K562 (cell line): ENCODE measurements around the gene RALB. TPM values are rescaled to one million over a fixed set of nuclear protein-coding genes. Genes with fewer than 3 reads are reported as not detected.

Experiments
- ARID1B ChIP-seq: fragments of 450-650 bp; IDR thresholded peaks from 2 replicates; pipeline ENCODE4 v1.6.1; 2016; ENCODE audit warnings: antibody characterized with exemption, mild to moderate bottlenecking, inconsistent platforms
- CBX5 ChIP-seq: IDR thresholded peaks from 2 replicates; pipeline ENCODE4 v1.6.1; 2014; ENCODE audit warnings: low read depth, borderline replicate concordance
- MBD2 ChIP-seq: sonication (generic); IDR thresholded peaks from 2 replicates; pipeline ENCODE4 v1.6.1; 2016; ENCODE audit warnings: low read depth, borderline replicate concordance
- RHOXF2B ChIP-seq: fragments of 250-450 bp; sonication (Bioruptor Pico); conservative IDR thresholded peaks from 2 replicates; pipeline ENCODE4 v1.5.1; 2021
- TOE1 ChIP-seq, 2 experiments: fragments of 450-650 bp in 1 of 2; sonication (generic) in 1 of 2; formaldehyde crosslinking in 1 of 2; IDR thresholded peaks; 2 replicates each; pipeline versions ENCODE4 v1.7.1 to v1.8.0; 2016 to 2022; ENCODE audit warnings: borderline replicate concordance in 2 of 2, mild to moderate bottlenecking in 2 of 2, antibody characterized with exemption in 1 of 2, inconsistent platforms in 1 of 2, low read depth in 1 of 2, missing genetic modification reagents in 1 of 2, moderate library complexity in 1 of 2
- TRIM24 ChIP-seq, 2 experiments: fragments of 450-650 bp; IDR thresholded peaks; 2 replicates each; pipeline ENCODE4 v1.6.1; 2016
- polyA plus RNA-seq, 8 experiments: library from polyadenylated mRNA; depleted of rRNA in 4 of 8; stranded (reverse) in 5 of 8; unstranded in 3 of 8; fragments of >200 nt; fragmentation: Nextera tagmentation in 2 of 8; fragmentation: Illumina TruSeq in 1 of 8; extraction: Ambion mirVana in 2 of 8; extraction: Trizol in 1 of 8; gene quantifications; 2 replicates each; pipeline versions ENCODE4 v1.2.1 to v1.2.3, GENCODE V29; 2011 to 2014; ENCODE audit warnings: inconsistent platforms in 1 of 8, missing spikeins in 1 of 8
- total RNA-seq, 7 experiments: library from RNA; depleted of rRNA in 6 of 7; stranded (reverse); fragments of >200 nt in 6 of 7; fragmentation: Illumina TruSeq in 2 of 7; extraction: Trizol in 2 of 7; gene quantifications; 2 replicates each; pipeline versions ENCODE4 v1.2.1 to v1.2.3, GENCODE V29; 2011 to 2021; ENCODE audit warnings: low replicate concordance in 1 of 7
- TF ChIP-seq, protein P1 (sequence below): fragments of 200-600 bp; sonication (generic); IDR thresholded peaks from one replicate; pipeline ENCODE4 v1.6.1; 2012; ENCODE audit warnings: mild to moderate bottlenecking, low read depth, low read length, inconsistent platforms
- TF ChIP-seq, protein P2 (sequence below): fragments of 250-450 bp; sonication (Bioruptor Pico); IDR thresholded peaks from 2 replicates; pipeline ENCODE4 v1.5.0; 2021; ENCODE audit warnings: mild to moderate bottlenecking, moderate library complexity
- TF ChIP-seq, protein P3 (sequence below), 2 experiments: fragments of 450-650 bp in 1 of 2; sonication (generic) in 1 of 2; formaldehyde crosslinking in 1 of 2; IDR thresholded peaks in 1 of 2; conservative IDR thresholded peaks in 1 of 2; 2 replicates each; pipeline versions ENCODE4 v1.6.1 to v1.8.1; 2016 to 2023; ENCODE audit warnings: mild to moderate bottlenecking in 2 of 2, moderate library complexity in 2 of 2, inconsistent platforms in 1 of 2, missing genetic modification reagents in 1 of 2

Gene RALB
- total and polyA plus RNA-seq, 9 of the 15 experiments (the other 6 are each of a cell fraction or from before 2014, with no cell fraction given), result 14.8 to 65.6 (median 38.4) TPM

DNA sequence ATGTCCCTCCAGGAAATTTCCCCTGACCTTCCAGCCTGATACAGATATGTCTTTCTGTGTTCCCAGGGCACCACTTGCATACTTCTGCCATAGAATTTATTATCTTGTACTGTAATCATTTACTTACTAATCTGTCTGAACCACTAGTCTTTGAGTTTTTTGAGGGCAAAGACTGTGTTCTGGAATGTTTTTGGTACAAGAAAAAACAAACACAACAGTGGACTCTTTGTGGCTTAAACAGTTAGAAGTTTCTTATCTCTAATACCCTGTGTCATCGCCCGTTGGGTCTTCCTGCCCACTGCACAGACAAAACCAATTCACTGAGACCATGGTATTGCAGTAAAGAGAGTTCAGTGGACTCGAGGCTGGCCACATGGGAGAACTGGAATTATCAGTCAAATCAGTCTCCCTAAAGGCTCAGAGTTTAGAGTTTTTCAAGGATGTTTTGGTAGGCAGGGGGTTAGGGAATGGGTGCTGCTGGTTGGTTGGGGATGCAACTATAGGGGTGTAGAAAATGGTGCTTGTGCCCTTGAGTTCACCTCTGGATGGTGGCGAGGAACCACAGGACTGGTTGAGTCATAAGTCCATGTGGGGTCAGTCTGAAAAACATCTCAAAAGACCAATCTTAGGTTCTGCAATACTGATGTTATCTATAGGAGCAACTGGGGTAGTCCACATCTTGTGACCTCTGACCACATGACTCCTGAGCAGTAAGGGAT lies 20.3 kb downstream of the RALB start (continued):
- TF ChIP-seq, protein P1, sequence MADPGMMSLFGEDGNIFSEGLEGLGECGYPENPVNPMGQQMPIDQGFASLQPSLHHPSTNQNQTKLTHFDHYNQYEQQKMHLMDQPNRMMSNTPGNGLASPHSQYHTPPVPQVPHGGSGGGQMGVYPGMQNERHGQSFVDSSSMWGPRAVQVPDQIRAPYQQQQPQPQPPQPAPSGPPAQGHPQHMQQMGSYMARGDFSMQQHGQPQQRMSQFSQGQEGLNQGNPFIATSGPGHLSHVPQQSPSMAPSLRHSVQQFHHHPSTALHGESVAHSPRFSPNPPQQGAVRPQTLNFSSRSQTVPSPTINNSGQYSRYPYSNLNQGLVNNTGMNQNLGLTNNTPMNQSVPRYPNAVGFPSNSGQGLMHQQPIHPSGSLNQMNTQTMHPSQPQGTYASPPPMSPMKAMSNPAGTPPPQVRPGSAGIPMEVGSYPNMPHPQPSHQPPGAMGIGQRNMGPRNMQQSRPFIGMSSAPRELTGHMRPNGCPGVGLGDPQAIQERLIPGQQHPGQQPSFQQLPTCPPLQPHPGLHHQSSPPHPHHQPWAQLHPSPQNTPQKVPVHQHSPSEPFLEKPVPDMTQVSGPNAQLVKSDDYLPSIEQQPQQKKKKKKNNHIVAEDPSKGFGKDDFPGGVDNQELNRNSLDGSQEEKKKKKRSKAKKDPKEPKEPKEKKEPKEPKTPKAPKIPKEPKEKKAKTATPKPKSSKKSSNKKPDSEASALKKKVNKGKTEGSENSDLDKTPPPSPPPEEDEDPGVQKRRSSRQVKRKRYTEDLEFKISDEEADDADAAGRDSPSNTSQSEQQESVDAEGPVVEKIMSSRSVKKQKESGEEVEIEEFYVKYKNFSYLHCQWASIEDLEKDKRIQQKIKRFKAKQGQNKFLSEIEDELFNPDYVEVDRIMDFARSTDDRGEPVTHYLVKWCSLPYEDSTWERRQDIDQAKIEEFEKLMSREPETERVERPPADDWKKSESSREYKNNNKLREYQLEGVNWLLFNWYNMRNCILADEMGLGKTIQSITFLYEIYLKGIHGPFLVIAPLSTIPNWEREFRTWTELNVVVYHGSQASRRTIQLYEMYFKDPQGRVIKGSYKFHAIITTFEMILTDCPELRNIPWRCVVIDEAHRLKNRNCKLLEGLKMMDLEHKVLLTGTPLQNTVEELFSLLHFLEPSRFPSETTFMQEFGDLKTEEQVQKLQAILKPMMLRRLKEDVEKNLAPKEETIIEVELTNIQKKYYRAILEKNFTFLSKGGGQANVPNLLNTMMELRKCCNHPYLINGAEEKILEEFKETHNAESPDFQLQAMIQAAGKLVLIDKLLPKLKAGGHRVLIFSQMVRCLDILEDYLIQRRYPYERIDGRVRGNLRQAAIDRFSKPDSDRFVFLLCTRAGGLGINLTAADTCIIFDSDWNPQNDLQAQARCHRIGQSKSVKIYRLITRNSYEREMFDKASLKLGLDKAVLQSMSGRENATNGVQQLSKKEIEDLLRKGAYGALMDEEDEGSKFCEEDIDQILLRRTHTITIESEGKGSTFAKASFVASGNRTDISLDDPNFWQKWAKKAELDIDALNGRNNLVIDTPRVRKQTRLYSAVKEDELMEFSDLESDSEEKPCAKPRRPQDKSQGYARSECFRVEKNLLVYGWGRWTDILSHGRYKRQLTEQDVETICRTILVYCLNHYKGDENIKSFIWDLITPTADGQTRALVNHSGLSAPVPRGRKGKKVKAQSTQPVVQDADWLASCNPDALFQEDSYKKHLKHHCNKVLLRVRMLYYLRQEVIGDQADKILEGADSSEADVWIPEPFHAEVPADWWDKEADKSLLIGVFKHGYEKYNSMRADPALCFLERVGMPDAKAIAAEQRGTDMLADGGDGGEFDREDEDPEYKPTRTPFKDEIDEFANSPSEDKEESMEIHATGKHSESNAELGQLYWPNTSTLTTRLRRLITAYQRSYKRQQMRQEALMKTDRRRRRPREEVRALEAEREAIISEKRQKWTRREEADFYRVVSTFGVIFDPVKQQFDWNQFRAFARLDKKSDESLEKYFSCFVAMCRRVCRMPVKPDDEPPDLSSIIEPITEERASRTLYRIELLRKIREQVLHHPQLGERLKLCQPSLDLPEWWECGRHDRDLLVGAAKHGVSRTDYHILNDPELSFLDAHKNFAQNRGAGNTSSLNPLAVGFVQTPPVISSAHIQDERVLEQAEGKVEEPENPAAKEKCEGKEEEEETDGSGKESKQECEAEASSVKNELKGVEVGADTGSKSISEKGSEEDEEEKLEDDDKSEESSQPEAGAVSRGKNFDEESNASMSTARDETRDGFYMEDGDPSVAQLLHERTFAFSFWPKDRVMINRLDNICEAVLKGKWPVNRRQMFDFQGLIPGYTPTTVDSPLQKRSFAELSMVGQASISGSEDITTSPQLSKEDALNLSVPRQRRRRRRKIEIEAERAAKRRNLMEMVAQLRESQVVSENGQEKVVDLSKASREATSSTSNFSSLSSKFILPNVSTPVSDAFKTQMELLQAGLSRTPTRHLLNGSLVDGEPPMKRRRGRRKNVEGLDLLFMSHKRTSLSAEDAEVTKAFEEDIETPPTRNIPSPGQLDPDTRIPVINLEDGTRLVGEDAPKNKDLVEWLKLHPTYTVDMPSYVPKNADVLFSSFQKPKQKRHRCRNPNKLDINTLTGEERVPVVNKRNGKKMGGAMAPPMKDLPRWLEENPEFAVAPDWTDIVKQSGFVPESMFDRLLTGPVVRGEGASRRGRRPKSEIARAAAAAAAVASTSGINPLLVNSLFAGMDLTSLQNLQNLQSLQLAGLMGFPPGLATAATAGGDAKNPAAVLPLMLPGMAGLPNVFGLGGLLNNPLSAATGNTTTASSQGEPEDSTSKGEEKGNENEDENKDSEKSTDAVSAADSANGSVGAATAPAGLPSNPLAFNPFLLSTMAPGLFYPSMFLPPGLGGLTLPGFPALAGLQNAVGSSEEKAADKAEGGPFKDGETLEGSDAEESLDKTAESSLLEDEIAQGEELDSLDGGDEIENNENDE, result no peak
- TF ChIP-seq CBX5, result no peak
- no peak for TF ChIP-seq MBD2
- no peak for TF ChIP-seq TOE1 (IDR thresholded peaks at IDR 0.05; ENCODE audit: borderline replicate concordance)
- no peak for TF ChIP-seq TOE1 (CRISPR knock-in tag; IDR thresholded peaks at IDR 0.05; ENCODE audit: borderline replicate concordance, low read depth)
- peak; percentile 23; the same call in 1 of the 2 replicates for TF ChIP-seq ARID1B
- no peak for TF ChIP-seq RHOXF2B (CRISPR knock-in tag)
- TF ChIP-seq, protein P2, sequence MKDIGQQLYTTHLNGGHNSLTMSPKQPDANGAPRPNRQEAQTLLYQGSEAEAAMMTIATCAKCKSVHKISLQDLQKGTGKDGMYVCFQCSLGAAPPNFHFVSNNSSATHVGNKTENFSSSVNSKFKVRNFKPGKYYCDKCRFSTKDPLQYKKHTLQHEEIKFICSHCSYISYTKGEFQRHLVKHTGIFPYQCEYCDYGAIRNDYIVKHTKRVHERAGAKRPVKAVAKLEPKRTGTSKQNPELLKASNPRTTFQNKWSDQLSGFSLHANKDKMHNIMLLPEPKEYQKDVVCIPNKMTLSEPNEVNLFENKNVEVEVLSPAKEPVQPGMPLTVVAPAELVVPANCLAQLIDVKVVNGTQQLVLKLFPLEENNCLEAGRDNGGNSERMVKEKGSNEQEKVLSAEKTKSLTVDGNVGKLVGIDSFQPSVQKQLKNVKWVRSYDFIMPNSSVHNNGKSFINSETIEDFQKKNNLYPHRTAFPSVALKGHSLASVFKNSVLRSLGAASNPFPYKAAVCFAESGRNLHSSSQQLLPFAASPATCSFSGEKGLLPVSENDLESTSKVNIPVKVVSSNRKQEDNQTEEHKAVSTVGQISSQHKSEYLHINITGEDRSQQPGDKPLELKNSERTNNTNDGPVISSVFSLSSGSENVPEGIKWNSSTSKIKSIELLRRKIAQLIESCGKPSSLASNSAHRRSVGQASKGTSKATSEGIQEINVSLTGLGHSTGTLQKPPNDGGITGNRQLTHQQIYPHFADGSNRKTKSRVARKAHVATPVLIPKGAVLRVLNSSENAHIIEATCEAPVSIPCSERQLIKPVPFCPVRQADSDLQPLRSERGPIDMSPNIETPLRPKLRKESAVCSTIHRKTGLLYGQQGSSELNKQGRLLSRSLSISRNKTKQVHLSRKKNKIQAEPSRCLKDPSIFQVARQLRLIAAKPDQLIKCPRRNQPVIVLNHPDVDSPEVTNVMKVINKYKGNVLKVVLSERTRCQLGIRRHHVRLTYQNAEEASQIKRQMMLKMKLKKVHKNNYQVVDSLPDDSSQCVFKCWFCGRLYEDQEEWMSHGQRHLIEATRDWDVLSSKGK (CRISPR knock-in tag), result no peak
- TF ChIP-seq TRIM24 (IDR thresholded peaks at IDR 0.05), result peak; percentile 48 to 55; a peak in 2 of 4 replicates
- TF ChIP-seq, protein P3, sequence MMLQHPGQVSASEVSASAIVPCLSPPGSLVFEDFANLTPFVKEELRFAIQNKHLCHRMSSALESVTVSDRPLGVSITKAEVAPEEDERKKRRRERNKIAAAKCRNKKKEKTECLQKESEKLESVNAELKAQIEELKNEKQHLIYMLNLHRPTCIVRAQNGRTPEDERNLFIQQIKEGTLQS (IDR thresholded peaks at IDR 0.05), result peak; percentile 51; the same call in 1 of the 2 replicates
- TF ChIP-seq, protein P3 (CRISPR knock-in tag; conservative IDR thresholded peaks at IDR 0.05), result no peak
- TF ChIP-seq, all 486 proteins: peak for 16
